ENCODE measurements around the gene DAPK3. TPM values are rescaled to one million over a fixed set of nuclear protein-coding genes. Genes with fewer than 3 reads are reported as not detected.
"Not testable (repeated sequence)": the region's sequence is repeated elsewhere in the genome, so short reads cannot be mapped to it uniquely, and the experiment has no call there.

Gene DAPK3
- total RNA-seq, 1 donor from 2014 or later: 63.7 TPM

GRCh38 chr19:3955688-3956087 lies 15.2 kb downstream of the DAPK3 start:
- Histone ChIP-seq H3K36me3 (ENCODE audit: control insufficient read depth in 3 of 3, insufficient read depth in 3 of 3, low read length in 3 of 3) (peaks cover 13 to 26% (median 20%) of the 10 kb centered on the region in 3 donors), H3K9me3 (ENCODE audit: control insufficient read depth in 3 of 3, low read length in 3 of 3) (no peaks in the 10 kb centered on the region), H3K27me3 (ENCODE audit: control insufficient read depth in 3 of 3, insufficient read depth in 3 of 3, low read length in 3 of 3) (no peaks in the 10 kb centered on the region), H3K4me1 (ENCODE audit: control insufficient read depth in 3 of 3, insufficient read depth in 3 of 3, low read length in 3 of 3) (peaks cover 16 to 60% (median 43%) of the 10 kb centered on the region in 3 donors), H3K4me3 (ENCODE audit: low read length in 3 of 3) (no peak overlapping the region), H3K27ac (ENCODE audit: low read depth, low read length) (peak overlapping the region; percentile 86), H3K9ac (ENCODE audit: low read depth in 1 of 3, low read length in 3 of 3) (peak overlapping the region in 1 of 3 donors; percentile 40)

DNA sequence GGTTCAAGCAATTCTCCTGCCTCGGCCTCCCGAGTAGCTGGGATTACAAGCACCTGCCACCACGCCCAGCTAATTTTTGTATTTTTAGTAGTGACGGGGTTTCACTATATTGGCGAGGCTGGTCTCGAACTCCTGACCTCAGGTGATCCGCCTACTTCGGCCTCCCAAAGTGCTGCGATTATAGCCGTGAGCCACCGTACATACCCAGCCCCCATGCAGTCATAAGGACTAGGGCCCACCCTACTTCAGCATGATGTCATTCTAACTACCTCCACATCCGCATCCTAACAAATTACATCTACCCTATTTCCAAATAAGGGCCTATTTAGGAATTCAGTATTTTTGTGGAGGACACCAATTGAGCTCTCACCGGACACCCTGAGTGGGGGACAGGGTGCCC lies 15.6 kb downstream of the DAPK3 start:
- H3K9me3 ChIP-seq (ENCODE audit: control insufficient read depth in 3 of 3, low read length in 3 of 3); H3K4me3 ChIP-seq (ENCODE audit: low read length in 3 of 3); H3K27me3 ChIP-seq (ENCODE audit: control insufficient read depth in 3 of 3, insufficient read depth in 3 of 3, low read length in 3 of 3): not testable (repeated sequence)
- peak overlapping the region; percentile 86 for H3K27ac ChIP-seq (ENCODE audit: low read depth, low read length)
- H3K4me1 ChIP-seq (ENCODE audit: control insufficient read depth in 3 of 3, insufficient read depth in 3 of 3, low read length in 3 of 3): peaks cover 16 to 63% (median 46%) of the 10 kb centered on the region in 3 donors
- peaks cover 11 to 24% (median 18%) of the 10 kb centered on the region in 3 donors for H3K36me3 ChIP-seq (ENCODE audit: control insufficient read depth in 3 of 3, insufficient read depth in 3 of 3, low read length in 3 of 3)
- peak overlapping the region in 1 of 3 donors; percentile 40 for H3K9ac ChIP-seq (ENCODE audit: low read depth in 1 of 3, low read length in 3 of 3)

GRCh38 chr19:3954107-3954506 lies 16.8 kb downstream of the DAPK3 start:
- Histone ChIP-seq H3K27ac (ENCODE audit: low read depth, low read length) (peak overlapping the region; percentile 86), H3K36me3 (ENCODE audit: control insufficient read depth in 3 of 3, insufficient read depth in 3 of 3, low read length in 3 of 3) (peaks cover 5 to 13% (median 6%) of the 10 kb centered on the region in 3 donors), H3K9me3 (ENCODE audit: control insufficient read depth in 3 of 3, low read length in 3 of 3) (no peaks in the 10 kb centered on the region), H3K9ac (ENCODE audit: low read depth in 1 of 3, low read length in 3 of 3) (peak overlapping the region; percentile 8 to 99 (median 30)), H3K4me1 (ENCODE audit: control insufficient read depth in 3 of 3, insufficient read depth in 3 of 3, low read length in 3 of 3) (peaks cover 16 to 70% (median 52%) of the 10 kb centered on the region in 3 donors), H3K27me3 (ENCODE audit: control insufficient read depth in 3 of 3, insufficient read depth in 3 of 3, low read length in 3 of 3) (no peaks in the 10 kb centered on the region), H3K4me3 (ENCODE audit: low read length in 3 of 3) (no peak overlapping the region)

GRCh38 chr19:3952755-3953276 lies 18.1 kb downstream of the DAPK3 start:
- H3K36me3 ChIP-seq (ENCODE audit: control insufficient read depth in 3 of 3, insufficient read depth in 3 of 3, low read length in 3 of 3); H3K9me3 ChIP-seq (ENCODE audit: control insufficient read depth in 3 of 3, low read length in 3 of 3); H3K27me3 ChIP-seq (ENCODE audit: control insufficient read depth in 3 of 3, insufficient read depth in 3 of 3, low read length in 3 of 3); H3K4me3 ChIP-seq (ENCODE audit: low read length in 3 of 3): not testable (repeated sequence)
- Histone ChIP-seq H3K9ac (ENCODE audit: low read depth in 1 of 3, low read length in 3 of 3) (peak overlapping the region; percentile 3 to 99 (median 33)), H3K27ac (ENCODE audit: low read depth, low read length) (peak overlapping the region; percentile 100), H3K4me1 (ENCODE audit: control insufficient read depth in 3 of 3, insufficient read depth in 3 of 3, low read length in 3 of 3) (peaks cover 16 to 66% (median 48%) of the 10 kb centered on the region in 3 donors)

DNA sequence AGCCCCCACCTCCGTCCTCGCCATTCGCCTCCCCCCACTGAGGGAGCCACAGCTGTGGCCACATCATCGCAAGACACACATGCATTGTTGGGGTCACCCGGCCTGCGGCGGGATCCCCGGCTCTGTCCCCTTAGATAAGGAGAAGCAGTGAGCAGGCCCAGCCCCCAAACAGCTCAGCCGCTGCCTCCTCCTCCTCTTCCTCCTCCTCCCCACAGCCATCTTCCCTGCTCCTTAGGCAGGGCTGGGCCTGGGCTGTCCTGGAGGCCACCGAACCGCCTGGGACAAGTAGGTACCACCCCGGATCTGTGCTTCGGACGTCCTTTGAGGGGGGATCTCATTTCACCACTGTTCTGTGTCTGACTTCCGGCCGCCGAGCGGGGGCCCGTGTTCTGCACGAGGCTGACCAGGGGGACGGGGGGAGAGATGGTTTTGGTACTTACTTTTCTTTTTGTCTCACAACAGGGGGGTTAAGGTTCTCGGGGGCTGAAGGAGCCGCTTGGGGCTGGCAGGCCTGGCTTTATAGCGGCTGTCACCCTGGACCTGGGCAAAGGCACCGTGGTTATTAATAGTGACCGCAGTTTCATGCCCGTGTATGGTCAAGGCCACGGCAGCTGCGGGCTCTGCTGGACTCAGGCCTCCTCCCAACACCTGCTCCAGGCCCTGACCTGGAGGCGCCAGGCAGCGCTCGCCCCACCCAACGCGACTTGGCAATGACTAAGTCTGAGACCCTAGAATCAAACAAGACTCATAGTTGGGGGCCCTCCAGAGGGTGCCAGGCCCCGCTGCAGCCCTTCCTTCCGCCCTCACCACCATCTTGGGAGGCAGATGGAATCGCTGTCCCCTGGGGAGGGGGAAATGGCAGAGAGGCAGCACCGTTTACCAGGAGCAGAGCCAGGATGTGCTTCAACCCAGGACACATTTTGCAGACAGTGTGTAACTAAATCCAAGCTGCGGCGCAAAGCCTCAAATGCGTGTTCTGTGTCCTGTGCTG lies 19.7 kb downstream of the DAPK3 start:
- peak overlapping the region; percentile 100 for H3K27ac ChIP-seq (ENCODE audit: low read depth, low read length)
- peaks cover 0 to 11% (median 2%) of the 10 kb centered on the region in 3 donors for H3K36me3 ChIP-seq (ENCODE audit: control insufficient read depth in 3 of 3, insufficient read depth in 3 of 3, low read length in 3 of 3)
- H3K9ac ChIP-seq (ENCODE audit: low read depth in 1 of 3, low read length in 3 of 3): peak overlapping the region; percentile 94 to 99 (median 99)
- no peaks in the 10 kb centered on the region for H3K9me3 ChIP-seq (ENCODE audit: control insufficient read depth in 3 of 3, low read length in 3 of 3)
- H3K4me1 ChIP-seq (ENCODE audit: control insufficient read depth in 3 of 3, insufficient read depth in 3 of 3, low read length in 3 of 3): peaks cover 21 to 69% (median 56%) of the 10 kb centered on the region in 3 donors
- H3K4me3 ChIP-seq (ENCODE audit: low read length in 3 of 3): peak overlapping the region; percentile 82 to 92 (median 89)
- no peaks in the 10 kb centered on the region for H3K27me3 ChIP-seq (ENCODE audit: control insufficient read depth in 3 of 3, insufficient read depth in 3 of 3, low read length in 3 of 3)

GRCh38 chr19:3949997-3950859 lies 20.7 kb downstream of the DAPK3 start:
- Histone ChIP-seq H3K4me3 (ENCODE audit: low read length in 3 of 3) (peak overlapping the region; percentile 82 to 92 (median 89)), H3K9ac (ENCODE audit: low read depth in 1 of 3, low read length in 3 of 3) (peak overlapping the region; percentile 94 to 99 (median 99)), H3K27me3 (ENCODE audit: control insufficient read depth in 3 of 3, insufficient read depth in 3 of 3, low read length in 3 of 3) (no peaks in the 10 kb centered on the region), H3K27ac (ENCODE audit: low read depth, low read length) (peak overlapping the region; percentile 100), H3K9me3 (ENCODE audit: control insufficient read depth in 3 of 3, low read length in 3 of 3) (no peaks in the 10 kb centered on the region), H3K36me3 (ENCODE audit: control insufficient read depth in 3 of 3, insufficient read depth in 3 of 3, low read length in 3 of 3) (peaks cover 0 to 12% (median 0%) of the 10 kb centered on the region in 3 donors), H3K4me1 (ENCODE audit: control insufficient read depth in 3 of 3, insufficient read depth in 3 of 3, low read length in 3 of 3) (peaks cover 26 to 70% (median 62%) of the 10 kb centered on the region in 3 donors)

DNA sequence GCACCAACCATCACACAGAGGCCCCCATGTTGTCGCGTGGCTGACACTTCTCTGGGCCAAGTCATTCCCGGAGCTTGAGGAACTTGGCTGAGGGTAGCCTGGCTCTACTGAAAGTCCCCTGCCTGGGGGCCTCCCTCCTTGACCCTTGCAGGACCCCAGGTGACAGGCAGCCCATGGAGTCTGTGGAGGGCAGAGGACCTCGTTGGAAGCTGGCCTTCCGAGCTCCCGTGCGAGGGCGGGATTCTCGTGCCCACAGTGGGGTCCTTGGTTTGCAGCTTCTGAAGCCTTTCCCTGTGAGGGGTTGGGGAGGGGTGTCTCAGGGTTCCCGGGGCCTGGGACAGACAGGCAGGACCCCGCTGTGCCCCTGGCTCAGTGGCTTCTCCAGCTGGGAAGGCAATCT lies 21.6 kb downstream of the DAPK3 start:
- no peaks in the 10 kb centered on the region for H3K27me3 ChIP-seq (ENCODE audit: control insufficient read depth in 3 of 3, insufficient read depth in 3 of 3, low read length in 3 of 3)
- peaks cover 0 to 14% (median 0%) of the 10 kb centered on the region in 3 donors for H3K36me3 ChIP-seq (ENCODE audit: control insufficient read depth in 3 of 3, insufficient read depth in 3 of 3, low read length in 3 of 3)
- peak overlapping the region; percentile 80 to 99 (median 86) for H3K9ac ChIP-seq (ENCODE audit: low read depth in 1 of 3, low read length in 3 of 3)
- peak overlapping the region; percentile 100 for H3K27ac ChIP-seq (ENCODE audit: low read depth, low read length)
- H3K4me1 ChIP-seq (ENCODE audit: control insufficient read depth in 3 of 3, insufficient read depth in 3 of 3, low read length in 3 of 3): peaks cover 27 to 64% (median 56%) of the 10 kb centered on the region in 3 donors
- H3K9me3 ChIP-seq (ENCODE audit: control insufficient read depth in 3 of 3, low read length in 3 of 3): no peaks in the 10 kb centered on the region
- peak overlapping the region; percentile 54 to 92 (median 75) for H3K4me3 ChIP-seq (ENCODE audit: low read length in 3 of 3)

DNA sequence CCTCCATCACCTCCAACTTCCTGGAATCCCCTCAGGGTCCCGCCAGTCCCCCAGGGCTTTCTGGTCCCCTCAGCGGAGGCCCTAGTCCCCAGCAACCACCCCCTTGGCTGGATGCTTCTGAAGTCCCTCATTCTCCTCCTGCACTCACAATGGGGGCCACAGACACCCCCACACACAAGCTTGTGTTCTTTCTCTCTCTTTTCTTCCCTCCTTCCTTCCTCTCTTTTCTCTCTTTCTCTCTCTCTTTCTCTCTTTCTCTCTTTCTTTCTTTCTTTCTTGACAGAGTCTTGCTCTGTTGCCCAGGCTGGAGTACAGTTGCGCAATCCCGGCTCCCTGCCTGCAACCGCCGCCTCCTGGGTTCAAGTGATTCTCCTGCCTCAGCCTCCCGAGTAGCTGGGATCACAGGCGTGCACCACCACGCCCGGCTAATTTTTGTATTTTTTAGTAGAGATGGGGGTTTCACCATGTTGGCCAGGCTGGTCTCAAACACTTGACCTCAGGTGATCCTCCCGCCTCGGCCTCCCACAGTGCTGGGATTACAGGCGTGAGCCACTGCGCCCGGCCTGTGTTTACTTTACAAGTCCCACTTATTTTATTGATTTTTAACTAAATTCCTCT lies 23.5 kb downstream of the DAPK3 start:
- H3K9ac ChIP-seq (ENCODE audit: low read depth in 1 of 3, low read length in 3 of 3): peak overlapping the region in 1 of 3 donors; percentile 25
- H3K27me3 ChIP-seq (ENCODE audit: control insufficient read depth in 3 of 3, insufficient read depth in 3 of 3, low read length in 3 of 3); H3K9me3 ChIP-seq (ENCODE audit: control insufficient read depth in 3 of 3, low read length in 3 of 3); H3K27ac ChIP-seq (ENCODE audit: low read depth, low read length); H3K4me3 ChIP-seq (ENCODE audit: low read length in 3 of 3): not testable (repeated sequence)
- peaks cover 0 to 17% (median 0%) of the 10 kb centered on the region in 3 donors for H3K36me3 ChIP-seq (ENCODE audit: control insufficient read depth in 3 of 3, insufficient read depth in 3 of 3, low read length in 3 of 3)
- H3K4me1 ChIP-seq (ENCODE audit: control insufficient read depth in 3 of 3, insufficient read depth in 3 of 3, low read length in 3 of 3): peaks cover 20 to 64% (median 54%) of the 10 kb centered on the region in 3 donors

- peak overlapping the region in 1 of 3 donors; percentile 60 for H3K9ac ChIP-seq (ENCODE audit: low read depth in 1 of 3, low read length in 3 of 3)
- H3K27ac ChIP-seq (ENCODE audit: low read depth, low read length): peak overlapping the region; percentile 51
- no peaks in the 10 kb centered on the region for H3K9me3 ChIP-seq (ENCODE audit: control insufficient read depth in 3 of 3, low read length in 3 of 3)
- peaks cover 0 to 19% (median 0%) of the 10 kb centered on the region in 3 donors for H3K36me3 ChIP-seq (ENCODE audit: control insufficient read depth in 3 of 3, insufficient read depth in 3 of 3, low read length in 3 of 3)
- H3K27me3 ChIP-seq (ENCODE audit: control insufficient read depth in 3 of 3, insufficient read depth in 3 of 3, low read length in 3 of 3): no peaks in the 10 kb centered on the region
- H3K4me1 ChIP-seq (ENCODE audit: control insufficient read depth in 3 of 3, insufficient read depth in 3 of 3, low read length in 3 of 3): peaks cover 15 to 64% (median 56%) of the 10 kb centered on the region in 3 donors
- no peak overlapping the region for H3K4me3 ChIP-seq (ENCODE audit: low read length in 3 of 3)
Measured at GRCh38 chr19:3945838-3946237, 25.1 kb downstream of the DAPK3 start.
